B cell (primary cell): ENCODE results near the gene CENPL. TPM values are rescaled to one million over a fixed set of nuclear protein-coding genes. Genes with fewer than 3 reads are reported as not detected.
"Not testable (repeated sequence)": the region's sequence is repeated elsewhere in the genome, so short reads cannot be mapped to it uniquely, and the experiment has no call there.

Source experiments
- ATAC-seq: fragments of 200-7000 bp; cut with Tn5 transposase; one replicate; pipeline ENCODE4 v1.10.0; 2021; ENCODE audit warnings: low read depth, mild to moderate bottlenecking, moderate number of reproducible peaks, moderate library complexity
- CTCF ChIA-PET: fragments of 350-600 bp; sonication (Branson Sonifier 250); formaldehyde crosslinking; loops from one replicate; lab custom pipeline; 2021; ENCODE audit warnings: antibody characterized with exemption, inconsistent platforms; lab: Charles Lee
- POLR2A ChIA-PET: fragments of 350-600 bp; sonication (Branson Sonifier 250); formaldehyde crosslinking; loops from one replicate; lab custom pipeline; 2021; ENCODE audit warnings: antibody characterized with exemption; lab: Charles Lee
- DNase-seq: peaks from one replicate; pipeline ENCODE4 v3.0.0; 2013
- H2AFZ ChIP-seq: 2 replicates; pipeline ENCODE4 v1.6.1; 2012; ENCODE audit warnings: mild to moderate bottlenecking, low read depth, low read length; ENCODE audit not compliant: insufficient read depth, poor library complexity, severe bottlenecking
- H3K27ac ChIP-seq, 2 donors: 1 replicate in 1 of 2; 2 replicates in 1 of 2; pipeline ENCODE4 v1.5.1; 2012 to 2013; ENCODE audit warnings: low read length in 2 of 2, mild to moderate bottlenecking in 2 of 2, moderate library complexity in 1 of 2
- H3K27me3 ChIP-seq, 4 experiments: fragments of 200-600 bp in 1 of 4; sonication (generic) in 1 of 4; replicated peaks in 1 of 4; 1 replicate in 2 of 4; 2 replicates in 2 of 4; pipeline versions ENCODE4 v1.6.1 to v1.7.0; 2013 to 2016; ENCODE audit warnings: low read length in 3 of 4, mild to moderate bottlenecking in 2 of 4, mixed read lengths in 1 of 4, moderate library complexity in 1 of 4; ENCODE audit not compliant: insufficient read depth in 4 of 4, control insufficient read depth in 3 of 4; ENCODE audit errors: control extremely low read depth in 1 of 4
- H3K36me3 ChIP-seq, 2 experiments: replicated peaks in 1 of 2; 1 replicate in 1 of 2; 2 replicates in 1 of 2; pipeline versions ENCODE4 v1.6.1 to v1.7.1; 2013; ENCODE audit warnings: low read length in 1 of 2; ENCODE audit not compliant: insufficient read depth in 2 of 2, control insufficient read depth in 1 of 2; ENCODE audit errors: control extremely low read depth in 1 of 2, extremely low read depth in 1 of 2
- H3K4me1 ChIP-seq, 2 donors: fragments of 200-600 bp in 1 of 2; sonication (generic) in 1 of 2; 1 replicate in 1 of 2; 2 replicates in 1 of 2; pipeline versions ENCODE4 v1.5.1 to v1.6.1; 2013 to 2017; ENCODE audit warnings: low read length in 2 of 2; ENCODE audit not compliant: control insufficient read depth in 2 of 2, insufficient read depth in 2 of 2
- H3K4me2 ChIP-seq: replicated peaks from 2 replicates; pipeline ENCODE3; 2012; ENCODE audit warnings: mild to moderate bottlenecking, low read depth, low read length; ENCODE audit not compliant: poor library complexity, severe bottlenecking
- H3K4me3 ChIP-seq, 5 experiments: fragments of 200-600 bp in 1 of 5; sonication (generic) in 1 of 5; 1 replicate in 3 of 5; 2 replicates in 2 of 5; pipeline versions ENCODE4 v1.5.1 to v1.7.0; 2011 to 2016; ENCODE audit warnings: low read length in 4 of 5, mild to moderate bottlenecking in 4 of 5, low read depth in 2 of 5, control low read depth in 1 of 5, moderate library complexity in 1 of 5; ENCODE audit not compliant: insufficient read depth in 1 of 5; ENCODE audit errors: control extremely low read depth in 1 of 5, extremely low read depth in 1 of 5
- H3K79me2 ChIP-seq: fragments of 200-600 bp; sonication (generic); one replicate; pipeline ENCODE4 v1.6.0; 2016; ENCODE audit warnings: low read length; ENCODE audit not compliant: control insufficient read depth, insufficient read depth
- H3K9ac ChIP-seq: fragments of 200-600 bp; sonication (generic); 2 replicates; pipeline ENCODE4 v1.6.1; 2017; ENCODE audit warnings: mild to moderate bottlenecking, low read length, moderate library complexity
- H3K9me3 ChIP-seq, 3 donors: one replicate each; pipeline versions ENCODE4 v1.6.1 to v1.7.1; 2013; ENCODE audit warnings: low read length in 2 of 3; ENCODE audit not compliant: control insufficient read depth in 2 of 3, insufficient read depth in 1 of 3; ENCODE audit errors: control extremely low read depth in 1 of 3
- H4K20me1 ChIP-seq: 2 replicates; pipeline ENCODE4 v1.6.0; 2012; ENCODE audit warnings: mild to moderate bottlenecking, low read length; ENCODE audit not compliant: insufficient read depth, control insufficient read depth, poor library complexity, severe bottlenecking
- H3K27ac Mint-ChIP-seq: one replicate; pipeline ENCODE4 v1.8.0; 2021; ENCODE audit warnings: mixed read lengths
- H3K27me3 Mint-ChIP-seq: one replicate; pipeline ENCODE4 v1.8.0; 2021; ENCODE audit warnings: mixed read lengths
- H3K4me1 Mint-ChIP-seq: one replicate; pipeline ENCODE4 v1.8.0; 2021; ENCODE audit warnings: mixed read lengths
- H3K4me3 Mint-ChIP-seq: one replicate; pipeline ENCODE4 v1.8.0; 2021; ENCODE audit warnings: mixed read lengths
- H3K9me3 Mint-ChIP-seq: one replicate; pipeline ENCODE4 v1.8.0; 2022; ENCODE audit warnings: mixed read lengths; ENCODE audit not compliant: insufficient read depth
- EZH2 ChIP-seq: IDR thresholded peaks from 2 replicates; pipeline ENCODE4 v1.6.1; 2012; ENCODE audit warnings: borderline replicate concordance, low read depth, mild to moderate bottlenecking, moderate library complexity, low read length; ENCODE audit not compliant: insufficient read depth, poor library complexity, severe bottlenecking
- whole genome bisulfite sequencing: methylation state at CpG from one replicate; pipeline ENCODE4 v1.1.5; 2013; ENCODE audit warnings: missing lambda C conversion rate; ENCODE audit not compliant: insufficient coverage; 5-methylcytosine and 5-hydroxymethylcytosine counted together
- intact Hi-C: fragments of 100-400 bp; cut with micrococcal nuclease; formaldehyde crosslinking; loops from one replicate; pipeline ENCODE4 v1.10.0; 2022
- polyA plus RNA-seq: library from polyadenylated mRNA; depleted of rRNA; stranded (reverse); fragments of >200 nt; gene quantifications from 2 replicates; pipeline ENCODE4 v1.2.3, GENCODE V29; 2012
- total RNA-seq, 2 donors: library from RNA; stranded (reverse); fragments of 120-200 nt in 1 of 2; gene quantifications; 1 replicate in 1 of 2; 2 replicates in 1 of 2; pipeline versions ENCODE4 v1.2.3 to v1.2.4, GENCODE V29; 2013 to 2022
- TF ChIP-seq, protein P1 (sequence below): fragments of 200-600 bp; IDR thresholded peaks from one replicate; pipeline ENCODE4 v1.8.0; 2022; ENCODE audit warnings: antibody characterized with exemption, mild to moderate bottlenecking

Gene CENPL
- total and polyA plus RNA-seq, 2 donors (not counting 1 experiment from before 2014, with no cell fraction given) = 3.2 to 9.7 TPM

DNA sequence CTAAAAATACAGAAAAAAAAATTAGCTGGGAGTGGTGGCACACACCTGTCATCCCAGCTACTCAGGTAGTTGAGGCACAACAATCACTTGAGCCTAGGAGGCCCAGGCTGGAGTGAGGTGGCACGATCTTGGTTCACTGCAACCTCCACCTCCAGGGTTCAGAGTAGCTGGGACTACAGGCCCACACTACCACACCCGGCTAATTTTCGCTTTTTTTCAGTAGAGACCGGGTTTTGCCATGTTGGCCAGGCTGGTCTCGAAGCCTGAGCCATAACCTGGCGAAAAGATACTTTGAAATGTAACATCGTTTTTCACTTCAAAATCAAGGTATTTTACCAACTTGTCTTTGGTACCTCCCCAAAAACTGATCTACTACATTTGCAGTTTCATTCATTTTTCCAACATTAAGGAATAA is 37.1 kb upstream of the CENPL start:
- ATAC-seq = no peak
- ChIA-PET CTCF (no interaction called here), POLR2A (interaction anchor here (1.4 kb wide), 1 partner anchor 161 kb away, joined by 4 read pairs; the partner anchor contains the start of gene RC3H1)
- no peak for TF ChIP-seq EZH2
- TF ChIP-seq, protein P1, sequence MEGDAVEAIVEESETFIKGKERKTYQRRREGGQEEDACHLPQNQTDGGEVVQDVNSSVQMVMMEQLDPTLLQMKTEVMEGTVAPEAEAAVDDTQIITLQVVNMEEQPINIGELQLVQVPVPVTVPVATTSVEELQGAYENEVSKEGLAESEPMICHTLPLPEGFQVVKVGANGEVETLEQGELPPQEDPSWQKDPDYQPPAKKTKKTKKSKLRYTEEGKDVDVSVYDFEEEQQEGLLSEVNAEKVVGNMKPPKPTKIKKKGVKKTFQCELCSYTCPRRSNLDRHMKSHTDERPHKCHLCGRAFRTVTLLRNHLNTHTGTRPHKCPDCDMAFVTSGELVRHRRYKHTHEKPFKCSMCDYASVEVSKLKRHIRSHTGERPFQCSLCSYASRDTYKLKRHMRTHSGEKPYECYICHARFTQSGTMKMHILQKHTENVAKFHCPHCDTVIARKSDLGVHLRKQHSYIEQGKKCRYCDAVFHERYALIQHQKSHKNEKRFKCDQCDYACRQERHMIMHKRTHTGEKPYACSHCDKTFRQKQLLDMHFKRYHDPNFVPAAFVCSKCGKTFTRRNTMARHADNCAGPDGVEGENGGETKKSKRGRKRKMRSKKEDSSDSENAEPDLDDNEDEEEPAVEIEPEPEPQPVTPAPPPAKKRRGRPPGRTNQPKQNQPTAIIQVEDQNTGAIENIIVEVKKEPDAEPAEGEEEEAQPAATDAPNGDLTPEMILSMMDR = no peak
- Mint-ChIP-seq H3K27ac (peak overlapping the region; percentile 28), H3K4me3 (no peak overlapping the region), H3K27me3 (no peaks in the 10 kb centered on the region), H3K9me3 (no peaks in the 10 kb centered on the region), H3K4me1 (peaks cover 34% of the 10 kb centered on the region)
- Histone ChIP-seq H3K27ac (no peak overlapping the region), H3K4me3 (no peak overlapping the region), H2AFZ (no peak overlapping the region), H3K79me2 (peaks cover 6% of the 10 kb centered on the region), H3K4me2 (no peak overlapping the region), H4K20me1 (no peaks in the 10 kb centered on the region), H3K36me3 (peaks cover 5 to 65% of the 10 kb centered on the region in 2 experiments), H3K9me3 (no peaks in the 10 kb centered on the region), H3K9ac (no peak overlapping the region), H3K27me3 (no peaks in the 10 kb centered on the region), H3K4me1 (peaks cover 15 to 21% of the 10 kb centered on the region in 2 donors)
- intact Hi-C loops = no loop called here
- DNase-seq = no peak
- 83% methylated on average over 6 of the region's 7 CpGs for WGBS

DNA sequence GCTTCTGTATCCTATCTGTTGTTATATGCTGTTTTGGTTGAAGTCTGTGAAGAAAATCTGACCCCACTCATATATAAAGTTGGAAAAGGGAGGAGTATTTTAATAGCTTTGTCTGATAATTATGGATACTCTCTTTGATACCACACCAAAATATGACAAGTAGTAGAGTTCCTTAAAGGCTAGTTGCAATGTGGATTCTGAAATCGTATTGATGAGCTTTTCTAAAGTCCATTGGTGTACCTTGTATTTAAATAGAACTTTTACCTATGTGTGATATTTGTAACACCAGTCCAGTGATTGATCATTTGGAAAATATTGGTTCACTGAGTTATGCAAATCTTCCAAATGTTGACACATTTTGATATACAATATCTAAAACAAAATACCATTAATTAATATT is 35.4 kb upstream of the CENPL start:
- Histone ChIP-seq H2AFZ (no peak overlapping the region), H3K36me3 (peaks cover 1 to 59% of the 10 kb centered on the region in 2 experiments), H3K79me2 (no peaks in the 10 kb centered on the region), H3K4me2 (no peak overlapping the region), H3K4me1 (peaks cover 0 to 5% of the 10 kb centered on the region in 2 donors), H3K4me3 (no peak overlapping the region), H4K20me1 (no peaks in the 10 kb centered on the region), H3K27me3 (no peaks in the 10 kb centered on the region), H3K27ac (no peak overlapping the region), H3K9ac (no peak overlapping the region), H3K9me3 (no peaks in the 10 kb centered on the region)
- Mint-ChIP-seq H3K4me1 (peaks cover 17% of the 10 kb centered on the region), H3K27me3 (no peaks in the 10 kb centered on the region), H3K27ac (no peak overlapping the region), H3K4me3 (no peak overlapping the region), H3K9me3 (no peaks in the 10 kb centered on the region)
- ChIA-PET CTCF (interaction anchor here (1.4 kb wide), 1 partner anchor 1115 kb away, joined by 5 read pairs; no protein-coding TSS in a partner anchor), POLR2A (no interaction called here)
- DNase-seq (no peak), ATAC-seq (no peak)
- intact Hi-C loops = no loop called here
- WGBS = 100% methylated on average over 1 of the region's 1 CpG
- no peak for TF ChIP-seq EZH2
- TF ChIP-seq, protein P1 = no peak

DNA sequence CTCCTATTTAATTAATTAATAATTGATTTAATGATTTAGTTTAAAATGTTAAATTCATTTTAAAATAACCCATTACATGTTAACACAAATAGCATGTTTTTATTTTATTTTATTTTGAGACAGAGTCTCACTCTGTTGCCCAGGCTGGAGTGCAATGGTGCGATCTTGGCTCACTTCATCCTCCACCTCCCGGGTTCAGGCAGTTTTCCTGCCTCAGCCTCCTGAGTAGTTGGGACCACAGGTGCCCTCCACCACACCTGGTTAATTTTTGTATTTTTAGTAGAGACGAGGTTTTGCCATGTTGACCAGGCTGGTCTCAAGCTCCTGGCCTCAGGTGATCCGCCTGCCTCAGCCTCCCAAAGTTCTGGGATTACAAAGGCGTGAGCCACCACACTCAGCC is 34.9 kb upstream of the CENPL start:
- H3K4me1 ChIP-seq, H3K27ac Mint-ChIP-seq, H3K27me3 Mint-ChIP-seq, H3K27me3 ChIP-seq, H3K9me3 ChIP-seq, H3K4me3 ChIP-seq, H3K4me2 ChIP-seq, H2AFZ ChIP-seq, CTCF ChIA-PET, H3K27ac ChIP-seq, ATAC-seq, H3K9me3 Mint-ChIP-seq, H4K20me1 ChIP-seq, POLR2A ChIA-PET, H3K4me3 Mint-ChIP-seq, H3K9ac ChIP-seq, H3K79me2 ChIP-seq, intact Hi-C loops, DNase-seq: not testable (repeated sequence)
- peaks cover 14% of the 10 kb centered on the region for H3K4me1 Mint-ChIP-seq
- WGBS = no CpG with 5 or more reads among the region's 5 CpGs
- H3K36me3 ChIP-seq = peaks cover 1 to 56% of the 10 kb centered on the region in 2 experiments
